Activated B cell treated with CpG ODN at 0.5 μM for 24 hours (primary cell): Measurements from ENCODE around the gene RDH8. TPM values are rescaled to one million over a fixed set of nuclear protein-coding genes. Genes with fewer than 3 reads are reported as not detected.

Experiments
- ATAC-seq: fragments of 200-7000 bp; cut with Tn5 transposase; one replicate; pipeline ENCODE4 v1.10.0; 2021; ENCODE audit warnings: low read depth, mild to moderate bottlenecking, moderate library complexity
- CTCF ChIA-PET: fragments of 350-600 bp; sonication (Branson Sonifier 250); formaldehyde crosslinking; loops from one replicate; lab custom pipeline; 2021; ENCODE audit warnings: antibody characterized with exemption; lab: Charles Lee
- POLR2A ChIA-PET: fragments of 350-600 bp; sonication (Branson Sonifier 250); formaldehyde crosslinking; loops from one replicate; lab custom pipeline; 2021; ENCODE audit warnings: antibody characterized with exemption; lab: Charles Lee
- DNase-seq: peaks from one replicate; pipeline ENCODE4 v3.0.0; 2022
- H3K27ac Mint-ChIP-seq: one replicate; pipeline ENCODE4 v1.8.0; 2020; ENCODE audit warnings: mixed read lengths
- H3K27me3 Mint-ChIP-seq: one replicate; pipeline ENCODE4 v1.8.0; 2021; ENCODE audit warnings: mixed read lengths
- H3K36me3 Mint-ChIP-seq: one replicate; pipeline ENCODE4 v1.8.0; 2021; ENCODE audit warnings: low read depth, mixed read lengths
- H3K4me1 Mint-ChIP-seq: one replicate; pipeline ENCODE4 v1.8.0; 2021; ENCODE audit warnings: mixed read lengths
- H3K4me3 Mint-ChIP-seq: one replicate; pipeline ENCODE4 v1.8.0; 2020; ENCODE audit warnings: mild to moderate bottlenecking, mixed read lengths
- H3K9me3 Mint-ChIP-seq: one replicate; pipeline ENCODE4 v1.8.0; 2020; ENCODE audit warnings: mixed read lengths
- CTCF ChIP-seq: fragments of 200-600 bp; IDR thresholded peaks from one replicate; pipeline ENCODE4 v1.8.0; 2022; ENCODE audit warnings: antibody characterized with exemption, mild to moderate bottlenecking
- intact Hi-C: fragments of 100-400 bp; cut with micrococcal nuclease; formaldehyde crosslinking; loops from one replicate; pipeline ENCODE4 v1.15.1; 2024
- total RNA-seq: library from RNA; stranded (reverse); gene quantifications from 2 replicates; pipeline ENCODE4 v1.2.3, GENCODE V29; 2022

Gene RDH8
- total RNA-seq, 1 donor from 2014 or later = not detected

DNA sequence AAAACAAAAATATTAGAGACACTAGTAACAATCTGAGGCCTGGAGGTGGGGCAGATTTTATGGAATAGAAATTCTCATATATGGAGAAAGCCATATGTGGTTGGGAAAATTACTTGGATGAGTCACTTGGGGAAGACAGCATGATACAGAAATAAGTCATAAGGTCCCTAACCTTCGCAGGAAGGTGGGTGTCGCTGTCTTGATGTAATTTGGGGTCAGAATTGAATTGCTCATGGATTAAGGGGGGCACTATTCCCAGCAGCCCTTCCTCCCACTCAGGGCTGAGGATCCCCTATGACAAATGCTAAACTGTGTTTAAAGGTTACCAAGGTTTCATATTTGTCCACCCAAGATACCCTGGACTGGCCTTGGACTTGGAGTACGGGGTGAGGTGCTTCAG is 5.0 kb downstream of the RDH8 start:
- ATAC-seq (no peak), DNase-seq (no peak)
- H3K36me3 Mint-ChIP-seq = no peaks in the 10 kb centered on the region
- no peak overlapping the region for H3K27ac Mint-ChIP-seq
- H3K27me3 Mint-ChIP-seq = peaks cover 19% of the 10 kb centered on the region
- no peaks in the 10 kb centered on the region for H3K9me3 Mint-ChIP-seq
- H3K4me1 Mint-ChIP-seq = no peaks in the 10 kb centered on the region
- ChIA-PET CTCF (no interaction called here), POLR2A (no interaction called here)
- TF ChIP-seq CTCF = no peak
- intact Hi-C loops = no loop called here
- no peak overlapping the region for H3K4me3 Mint-ChIP-seq

DNA sequence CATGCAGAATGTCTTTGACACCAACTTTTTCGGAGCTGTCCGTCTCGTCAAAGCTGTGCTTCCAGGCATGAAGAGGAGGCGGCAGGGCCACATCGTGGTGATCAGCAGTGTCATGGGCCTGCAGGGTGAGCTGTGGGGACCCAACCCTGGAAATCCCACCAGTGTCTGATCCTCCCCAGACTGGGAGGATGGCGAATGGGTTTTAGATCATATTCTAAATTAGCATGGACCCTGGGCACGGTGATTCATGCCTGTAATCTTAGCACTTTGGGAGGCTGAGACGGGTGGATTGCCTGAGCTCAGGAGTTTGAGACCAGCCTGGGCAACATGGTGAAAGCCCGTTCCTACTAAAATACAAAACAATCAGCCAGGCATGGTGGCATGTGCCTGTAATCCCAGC is 5.5 kb downstream of the RDH8 start:
- no peaks in the 10 kb centered on the region for H3K4me1 Mint-ChIP-seq
- no peaks in the 10 kb centered on the region for H3K9me3 Mint-ChIP-seq
- H3K27ac Mint-ChIP-seq = no peak overlapping the region
- ChIA-PET POLR2A (no interaction called here), CTCF (no interaction called here)
- no peak for TF ChIP-seq CTCF
- peaks cover 16% of the 10 kb centered on the region for H3K27me3 Mint-ChIP-seq
- no peaks in the 10 kb centered on the region for H3K36me3 Mint-ChIP-seq
- intact Hi-C loops = no loop called here
- ATAC-seq (no peak), DNase-seq (no peak)
- no peak overlapping the region for H3K4me3 Mint-ChIP-seq

GRCh38 chr19:10019246-10019645 is 6.0 kb downstream of the RDH8 start:
- DNase-seq (no peak), ATAC-seq (no peak)
- H3K4me1 Mint-ChIP-seq = no peaks in the 10 kb centered on the region
- POLR2A ChIA-PET = no interaction called here
- peaks cover 14% of the 10 kb centered on the region for H3K27me3 Mint-ChIP-seq
- no peak overlapping the region for H3K27ac Mint-ChIP-seq
- no peak overlapping the region for H3K4me3 Mint-ChIP-seq
- intact Hi-C loops = no loop called here
- H3K36me3 Mint-ChIP-seq = no peaks in the 10 kb centered on the region
- CTCF ChIA-PET = no interaction called here
- H3K9me3 Mint-ChIP-seq = no peaks in the 10 kb centered on the region
- no peak for TF ChIP-seq CTCF

DNA sequence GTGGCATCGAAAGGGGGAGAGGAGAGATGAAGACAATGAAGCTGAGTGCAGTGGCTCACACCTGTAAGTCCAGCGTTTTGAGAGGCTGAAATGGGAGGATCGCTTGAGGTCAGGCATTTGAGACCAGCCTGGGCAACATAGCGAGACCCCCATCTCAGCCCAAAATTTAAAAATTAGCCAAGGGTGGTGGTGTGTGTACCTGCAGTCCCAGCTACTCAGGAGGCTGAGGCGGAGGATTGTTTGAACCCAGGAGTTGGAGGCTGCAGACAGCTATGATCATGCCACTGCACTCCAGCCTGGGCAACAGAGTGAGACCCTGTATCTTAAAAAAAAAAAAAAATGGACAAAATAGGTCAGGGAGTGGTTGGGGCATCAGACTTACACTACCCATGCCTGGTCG is 7.6 kb downstream of the RDH8 start:
- H3K9me3 Mint-ChIP-seq = no peaks in the 10 kb centered on the region
- H3K4me1 Mint-ChIP-seq = no peaks in the 10 kb centered on the region
- ATAC-seq (no peak), DNase-seq (no peak)
- no peaks in the 10 kb centered on the region for H3K36me3 Mint-ChIP-seq
- CTCF ChIA-PET = no interaction called here
- no peak for TF ChIP-seq CTCF
- no peak overlapping the region for H3K4me3 Mint-ChIP-seq
- intact Hi-C loops = no loop called here
- H3K27ac Mint-ChIP-seq = no peak overlapping the region
- POLR2A ChIA-PET = no interaction called here
- peaks cover 14% of the 10 kb centered on the region for H3K27me3 Mint-ChIP-seq

DNA sequence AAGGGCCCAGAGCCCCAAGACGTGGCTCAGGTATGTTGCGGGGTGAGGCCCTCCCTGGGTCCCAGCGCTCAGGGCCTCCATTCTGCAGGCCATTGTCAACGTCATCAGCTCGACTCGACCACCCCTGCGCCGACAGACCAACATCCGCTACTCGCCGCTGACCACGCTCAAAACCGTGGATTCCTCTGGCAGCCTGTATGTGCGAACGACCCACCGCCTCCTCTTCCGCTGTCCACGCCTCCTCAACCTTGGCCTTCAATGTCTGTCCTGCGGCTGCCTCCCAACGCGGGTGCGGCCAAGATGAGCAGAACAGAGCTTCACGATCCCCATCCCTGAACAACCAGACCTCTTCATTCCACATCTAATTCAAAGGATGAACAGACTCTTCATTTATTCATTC is 8.2 kb downstream of the RDH8 start:
- POLR2A ChIA-PET = no interaction called here
- no peak for ATAC-seq
- Mint-ChIP-seq H3K27me3 (peaks cover 17% of the 10 kb centered on the region), H3K9me3 (no peaks in the 10 kb centered on the region), H3K36me3 (no peaks in the 10 kb centered on the region), H3K4me1 (no peaks in the 10 kb centered on the region), H3K27ac (no peak overlapping the region), H3K4me3 (no peak overlapping the region)
- intact Hi-C loops = no loop called here
- no peak for DNase-seq
- CTCF ChIA-PET = no interaction called here
- TF ChIP-seq CTCF = no peak
